Breast epithelium (tissue), 4 donors: ENCODE results near the gene MYH9. TPM values are rescaled to one million over a fixed set of nuclear protein-coding genes. Genes with fewer than 3 reads are reported as not detected.

Experiments used
- DNase-seq, 2 donors: peaks; one replicate each; pipeline ENCODE4 v3.0.0-alpha.2; 2019; ENCODE audit warnings: low spot score in 2 of 2
- H3K27ac ChIP-seq, 2 donors: fragments of 200-600 bp; sonication (generic) in 1 of 2; one replicate each; pipeline ENCODE4 v1.5.1; 2016 to 2019; ENCODE audit warnings: mild to moderate bottlenecking in 1 of 2
- H3K27me3 ChIP-seq, 2 donors: fragments of 200-600 bp; sonication (generic) in 1 of 2; one replicate each; pipeline versions ENCODE4 v1.5.1 to v1.6.0; 2017 to 2019; ENCODE audit warnings: control low read depth in 1 of 2, mild to moderate bottlenecking in 1 of 2
- H3K36me3 ChIP-seq: fragments of 200-600 bp; one replicate; pipeline ENCODE4 v1.5.1; 2019
- H3K4me1 ChIP-seq, 2 donors: fragments of 200-600 bp; sonication (generic); one replicate each; pipeline ENCODE4 v1.5.1; 2016 to 2019; ENCODE audit warnings: control low read depth in 1 of 2
- H3K4me3 ChIP-seq, 3 donors: fragments of 200-600 bp; sonication (generic); 1 replicate in 2 of 3; 2 replicates in 1 of 3; pipeline ENCODE4 v1.5.1; 2016 to 2019; ENCODE audit warnings: mild to moderate bottlenecking in 3 of 3, moderate library complexity in 2 of 3
- H3K9me3 ChIP-seq, 2 donors: fragments of 200-600 bp; sonication (generic) in 1 of 2; one replicate each; pipeline ENCODE4 v1.5.1; 2016 to 2019; ENCODE audit warnings: control low read depth in 1 of 2
- CTCF ChIP-seq, 3 donors: fragments of 450-650 bp; IDR thresholded peaks; one replicate each; pipeline ENCODE4 v1.5.1; 2016 to 2017; ENCODE audit warnings: antibody characterized with exemption in 3 of 3, mild to moderate bottlenecking in 3 of 3, moderate library complexity in 3 of 3
- POLR2A ChIP-seq: fragments of 450-650 bp; IDR thresholded peaks from one replicate; pipeline ENCODE4 v1.6.1; 2016; ENCODE audit warnings: antibody characterized with exemption, mild to moderate bottlenecking, moderate library complexity
- POLR2AphosphoS5 ChIP-seq, 3 donors: sonication (generic); formaldehyde crosslinking; IDR thresholded peaks; one replicate each; pipeline ENCODE4 v1.6.1; 2017; ENCODE audit warnings: antibody characterized with exemption in 3 of 3
- intact Hi-C: fragments of 100-400 bp; cut with DNase I; formaldehyde crosslinking; loops from one replicate; pipeline ENCODE4 v1.15.1; 2023; ENCODE audit warnings: low total_unique reads
- total RNA-seq, 3 donors: library from RNA; depleted of rRNA; stranded (reverse); fragments of >200 nt; gene quantifications; one replicate each; pipeline ENCODE4 v1.1.0, GENCODE V29; 2016

Gene MYH9
- total RNA-seq, 3 donors from 2014 or later = 169 to 392 (median 268) TPM

GRCh38 chr22:36399472-36399778 lies 11.7 kb upstream of the MYH9 start:
- intact Hi-C loops = no loop called here
- no peaks in the 10 kb centered on the region for H3K27me3 ChIP-seq
- no peak overlapping the region for H3K4me3 ChIP-seq
- DNase-seq = no peak
- no peak for TF ChIP-seq POLR2A
- TF ChIP-seq POLR2AphosphoS5 (IDR thresholded peaks at IDR 0.05) = no peak
- no peak for TF ChIP-seq CTCF (IDR thresholded peaks at IDR 0.05)
- no peaks in the 10 kb centered on the region for H3K9me3 ChIP-seq
- H3K27ac ChIP-seq = no peak overlapping the region
- H3K36me3 ChIP-seq = no peaks in the 10 kb centered on the region
- peaks cover 0 to 5% of the 10 kb centered on the region in 2 donors for H3K4me1 ChIP-seq

- H3K27me3 ChIP-seq = no peaks in the 10 kb centered on the region
- H3K9me3 ChIP-seq = no peaks in the 10 kb centered on the region
- no peak overlapping the region for H3K4me3 ChIP-seq
- TF ChIP-seq POLR2AphosphoS5 (IDR thresholded peaks at IDR 0.05) = no peak
- TF ChIP-seq CTCF (IDR thresholded peaks at IDR 0.05) = no peak
- no peak for TF ChIP-seq POLR2A
- intact Hi-C loops = no loop called here
- H3K27ac ChIP-seq = no peak overlapping the region
- H3K36me3 ChIP-seq = no peaks in the 10 kb centered on the region
- H3K4me1 ChIP-seq = peaks cover 0 to 5% of the 10 kb centered on the region in 2 donors
- no peak for DNase-seq
These were observed 11.1 kb upstream of the MYH9 start for GRCh38 chr22:36398601-36399471.

GRCh38 chr22:36397131-36398093 lies 9.6 kb upstream of the MYH9 start:
- H3K4me1 ChIP-seq = peaks cover 0 to 5% of the 10 kb centered on the region in 2 donors
- DNase-seq = no peak
- no peak overlapping the region for H3K27ac ChIP-seq
- intact Hi-C loops = no loop called here
- H3K4me3 ChIP-seq = no peak overlapping the region
- no peaks in the 10 kb centered on the region for H3K27me3 ChIP-seq
- no peaks in the 10 kb centered on the region for H3K9me3 ChIP-seq
- TF ChIP-seq POLR2A (no peak), POLR2AphosphoS5 (IDR thresholded peaks at IDR 0.05) (no peak)
- H3K36me3 ChIP-seq = no peaks in the 10 kb centered on the region

- Histone ChIP-seq H3K9me3 (no peaks in the 10 kb centered on the region), H3K27ac (peak overlapping the region in 1 of 2 donors; percentile 81), H3K4me1 (peaks cover 0 to 5% of the 10 kb centered on the region in 2 donors), H3K27me3 (no peaks in the 10 kb centered on the region), H3K36me3 (no peaks in the 10 kb centered on the region), H3K4me3 (no peak overlapping the region)
- intact Hi-C loops = no loop called here
- TF ChIP-seq POLR2AphosphoS5 (IDR thresholded peaks at IDR 0.05) = no peak
- no peak for TF ChIP-seq CTCF (IDR thresholded peaks at IDR 0.05)
- TF ChIP-seq POLR2A = no peak
- DNase-seq = no peak
These were observed 8.1 kb upstream of the MYH9 start for GRCh38 chr22:36395915-36396314.

GRCh38 chr22:36395055-36395849 lies 7.5 kb upstream of the MYH9 start:
- H3K4me1 ChIP-seq = peaks cover 0 to 5% of the 10 kb centered on the region in 2 donors
- H3K36me3 ChIP-seq = no peaks in the 10 kb centered on the region
- TF ChIP-seq POLR2A (no peak), POLR2AphosphoS5 (IDR thresholded peaks at IDR 0.05) (no peak)
- H3K27me3 ChIP-seq = no peaks in the 10 kb centered on the region
- intact Hi-C loops = no loop called here
- peak overlapping the region; percentile 71 to 81 for H3K27ac ChIP-seq
- no peak overlapping the region for H3K4me3 ChIP-seq
- peak; percentile 60 to 77 for DNase-seq
- no peaks in the 10 kb centered on the region for H3K9me3 ChIP-seq
